K562 (cell line): Measurements from ENCODE around the gene DKKL1.

Source experiments
- BRD4 ChIP-seq: fragments of 200-600 bp; sonication (generic); IDR thresholded peaks from 2 replicates; pipeline ENCODE4 v1.6.1; 2017; ENCODE audit warnings: inconsistent platforms
- BRF2 ChIP-seq: IDR thresholded peaks from 3 replicates; pipeline ENCODE4 v1.6.1; 2011; ENCODE audit warnings: borderline replicate concordance, mild to moderate bottlenecking; ENCODE audit not compliant: insufficient read length, insufficient read depth
- CTCF ChIP-seq, 3 experiments: IDR thresholded peaks in 2 of 3; conservative IDR thresholded peaks in 1 of 3; 2 replicates each; pipeline ENCODE4 v1.5.1; 2011 to 2012; ENCODE audit warnings: low read length in 3 of 3, mild to moderate bottlenecking in 3 of 3, control low read depth in 2 of 3, improper control_type of control experiment in 1 of 3, inconsistent platforms in 1 of 3, low read depth in 1 of 3, mixed read lengths in 1 of 3, moderate library complexity in 1 of 3; ENCODE audit not compliant: insufficient read depth in 2 of 3
- DPF2 ChIP-seq: fragments of 450-650 bp; IDR thresholded peaks from 2 replicates; pipeline ENCODE4 v1.6.1; 2016
- FOSL1 ChIP-seq: fragments of 200-800 bp; sonication (Bioruptor generic); conservative IDR thresholded peaks from 2 replicates; pipeline ENCODE4 v1.6.1; 2016; ENCODE audit warnings: missing genetic modification characterization, missing compliant biosample characterization
- MAX ChIP-seq: sonication (generic); formaldehyde crosslinking; IDR thresholded peaks from 2 replicates; pipeline ENCODE4 v1.9.0; 2022; ENCODE audit warnings: mild to moderate bottlenecking, missing genetic modification reagents
- PKNOX1 ChIP-seq: fragments of 450-650 bp; IDR thresholded peaks from 2 replicates; pipeline ENCODE4 v1.6.1; 2016
- SMC3 ChIP-seq: conservative IDR thresholded peaks from 2 replicates; pipeline ENCODE4 v1.6.1; 2011; ENCODE audit warnings: low read depth, low read length, improper control_type of control experiment; ENCODE audit not compliant: insufficient read depth
- SPI1 ChIP-seq: IDR thresholded peaks from 2 replicates; pipeline ENCODE4 v1.6.1; 2011; ENCODE audit warnings: low read depth, low read length, control low read depth, borderline replicate concordance
- TAF1 ChIP-seq: IDR thresholded peaks from 2 replicates; pipeline ENCODE4 v1.6.1; 2011; ENCODE audit warnings: mild to moderate bottlenecking, low read length, moderate library complexity; ENCODE audit not compliant: insufficient read depth, control insufficient read depth, severe bottlenecking; ENCODE audit errors: extremely low read depth
- ZNF146 ChIP-seq: IDR thresholded peaks from one replicate; pipeline ENCODE4 v1.6.1; 2018; ENCODE audit warnings: missing compliant biosample characterization; ENCODE audit not compliant: unreplicated experiment
- ZNF431 ChIP-seq: sonication (generic); formaldehyde crosslinking; IDR thresholded peaks from 2 replicates; pipeline ENCODE4 v1.8.0; 2022; ENCODE audit warnings: mild to moderate bottlenecking, missing genetic modification reagents
- TF ChIP-seq, protein P1 (sequence below): IDR thresholded peaks from 3 replicates; pipeline ENCODE4 v1.6.1; 2011; ENCODE audit warnings: borderline replicate concordance, mild to moderate bottlenecking, moderate library complexity; ENCODE audit not compliant: insufficient read length; ENCODE audit errors: extremely low read depth
- TF ChIP-seq, protein P2 (sequence below), 3 experiments: fragments of 200-800 bp in 1 of 3; fragments of 250-450 bp in 1 of 3; fragments of 450-650 bp in 1 of 3; sonication (Bioruptor Pico) in 1 of 3; sonication (Bioruptor generic) in 1 of 3; formaldehyde crosslinking in 1 of 3; IDR thresholded peaks; 2 replicates each; pipeline versions ENCODE4 v1.6.1 to v1.8.0; 2016 to 2022; ENCODE audit warnings: mild to moderate bottlenecking in 2 of 3, missing genetic modification characterization in 2 of 3, missing compliant biosample characterization in 1 of 3, moderate library complexity in 1 of 3

- TF ChIP-seq, protein P1, sequence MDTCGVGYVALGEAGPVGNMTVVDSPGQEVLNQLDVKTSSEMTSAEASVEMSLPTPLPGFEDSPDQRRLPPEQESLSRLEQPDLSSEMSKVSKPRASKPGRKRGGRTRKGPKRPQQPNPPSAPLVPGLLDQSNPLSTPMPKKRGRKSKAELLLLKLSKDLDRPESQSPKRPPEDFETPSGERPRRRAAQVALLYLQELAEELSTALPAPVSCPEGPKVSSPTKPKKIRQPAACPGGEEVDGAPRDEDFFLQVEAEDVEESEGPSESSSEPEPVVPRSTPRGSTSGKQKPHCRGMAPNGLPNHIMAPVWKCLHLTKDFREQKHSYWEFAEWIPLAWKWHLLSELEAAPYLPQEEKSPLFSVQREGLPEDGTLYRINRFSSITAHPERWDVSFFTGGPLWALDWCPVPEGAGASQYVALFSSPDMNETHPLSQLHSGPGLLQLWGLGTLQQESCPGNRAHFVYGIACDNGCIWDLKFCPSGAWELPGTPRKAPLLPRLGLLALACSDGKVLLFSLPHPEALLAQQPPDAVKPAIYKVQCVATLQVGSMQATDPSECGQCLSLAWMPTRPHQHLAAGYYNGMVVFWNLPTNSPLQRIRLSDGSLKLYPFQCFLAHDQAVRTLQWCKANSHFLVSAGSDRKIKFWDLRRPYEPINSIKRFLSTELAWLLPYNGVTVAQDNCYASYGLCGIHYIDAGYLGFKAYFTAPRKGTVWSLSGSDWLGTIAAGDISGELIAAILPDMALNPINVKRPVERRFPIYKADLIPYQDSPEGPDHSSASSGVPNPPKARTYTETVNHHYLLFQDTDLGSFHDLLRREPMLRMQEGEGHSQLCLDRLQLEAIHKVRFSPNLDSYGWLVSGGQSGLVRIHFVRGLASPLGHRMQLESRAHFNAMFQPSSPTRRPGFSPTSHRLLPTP, result no peak
- TF ChIP-seq TAF1, result no peak
- TF ChIP-seq ZNF431 (CRISPR knock-in tag), result no peak
- no peak for TF ChIP-seq CTCF (IDR thresholded peaks at IDR 0.05 in 2 of 3, conservative IDR thresholded peaks at IDR 0.05 in 1 of 3; ENCODE audit: insufficient read depth in 2 of 3, low read depth in 1 of 3, low read length in 3 of 3)
- no peak for TF ChIP-seq PKNOX1
- TF ChIP-seq DPF2, result no peak
- TF ChIP-seq BRF2, result no peak
- TF ChIP-seq BRD4, result no peak
- TF ChIP-seq, protein P2, sequence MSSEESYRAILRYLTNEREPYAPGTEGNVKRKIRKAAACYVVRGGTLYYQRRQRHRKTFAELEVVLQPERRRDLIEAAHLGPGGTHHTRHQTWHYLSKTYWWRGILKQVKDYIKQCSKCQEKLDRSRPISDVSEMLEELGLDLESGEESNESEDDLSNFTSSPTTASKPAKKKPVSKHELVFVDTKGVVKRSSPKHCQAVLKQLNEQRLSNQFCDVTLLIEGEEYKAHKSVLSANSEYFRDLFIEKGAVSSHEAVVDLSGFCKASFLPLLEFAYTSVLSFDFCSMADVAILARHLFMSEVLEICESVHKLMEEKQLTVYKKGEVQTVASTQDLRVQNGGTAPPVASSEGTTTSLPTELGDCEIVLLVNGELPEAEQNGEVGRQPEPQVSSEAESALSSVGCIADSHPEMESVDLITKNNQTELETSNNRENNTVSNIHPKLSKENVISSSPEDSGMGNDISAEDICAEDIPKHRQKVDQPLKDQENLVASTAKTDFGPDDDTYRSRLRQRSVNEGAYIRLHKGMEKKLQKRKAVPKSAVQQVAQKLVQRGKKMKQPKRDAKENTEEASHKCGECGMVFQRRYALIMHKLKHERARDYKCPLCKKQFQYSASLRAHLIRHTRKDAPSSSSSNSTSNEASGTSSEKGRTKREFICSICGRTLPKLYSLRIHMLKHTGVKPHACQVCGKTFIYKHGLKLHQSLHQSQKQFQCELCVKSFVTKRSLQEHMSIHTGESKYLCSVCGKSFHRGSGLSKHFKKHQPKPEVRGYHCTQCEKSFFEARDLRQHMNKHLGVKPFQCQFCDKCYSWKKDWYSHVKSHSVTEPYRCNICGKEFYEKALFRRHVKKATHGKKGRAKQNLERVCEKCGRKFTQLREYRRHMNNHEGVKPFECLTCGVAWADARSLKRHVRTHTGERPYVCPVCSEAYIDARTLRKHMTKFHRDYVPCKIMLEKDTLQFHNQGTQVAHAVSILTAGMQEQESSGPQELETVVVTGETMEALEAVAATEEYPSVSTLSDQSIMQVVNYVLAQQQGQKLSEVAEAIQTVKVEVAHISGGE (CRISPR knock-in tag; IDR thresholded peaks at IDR 0.05), result no peak
- no peak for TF ChIP-seq FOSL1 (tag)
- no peak for TF ChIP-seq SMC3
- no peak for TF ChIP-seq MAX (CRISPR knock-in tag)
- TF ChIP-seq ZNF146 (CRISPR knock-in tag), result no peak
- TF ChIP-seq SPI1, result no peak
Measured at GRCh38 chr19:49366110-49366509, 2.4 kb downstream of the DKKL1 start.
